Naive thymus-derived CD4-positive, alpha-beta T cell (primary cell): ENCODE measurements around the gene CLRN3. TPM values are rescaled to one million over a fixed set of nuclear protein-coding genes. Genes with fewer than 3 reads are reported as not detected.

Experiments used
- ATAC-seq: fragments of 150-1000 bp; cut with Tn5 transposase; 2 replicates; pipeline ENCODE4 v1.10.0; 2021; ENCODE audit warnings: mild to moderate bottlenecking, moderate library complexity
- CTCF ChIA-PET: fragments of 350-600 bp; sonication (Branson Sonifier 250); formaldehyde crosslinking; loops from one replicate; lab custom pipeline; 2021; ENCODE audit warnings: antibody characterized with exemption; lab: Charles Lee
- POLR2A ChIA-PET: fragments of 350-600 bp; sonication (Branson Sonifier 250); formaldehyde crosslinking; loops from one replicate; lab custom pipeline; 2021; ENCODE audit warnings: antibody characterized with exemption, inconsistent platforms; lab: Charles Lee
- DNase-seq, 9 donors: peaks; one replicate each; pipeline versions ENCODE4 v3.0.0 to v3.0.0-alpha.2; 2020 to 2022; ENCODE audit warnings: mixed read lengths in 1 of 9
- H3K27ac ChIP-seq: one replicate; pipeline ENCODE4 v1.7.0; 2013; ENCODE audit warnings: mild to moderate bottlenecking, low read depth, low read length, moderate library complexity
- H3K27me3 ChIP-seq, 2 donors: one replicate each; pipeline ENCODE4 v1.7.0; 2013; ENCODE audit warnings: low read length in 2 of 2, mild to moderate bottlenecking in 2 of 2, moderate library complexity in 2 of 2; ENCODE audit not compliant: control insufficient read depth in 2 of 2, insufficient read depth in 2 of 2
- H3K36me3 ChIP-seq, 3 experiments: 1 replicate in 2 of 3; 2 replicates in 1 of 3; pipeline ENCODE4 v1.7.0; 2013; ENCODE audit warnings: low read length in 3 of 3, mild to moderate bottlenecking in 3 of 3, moderate library complexity in 1 of 3; ENCODE audit not compliant: insufficient read depth in 3 of 3, control insufficient read depth in 2 of 3
- H3K4me1 ChIP-seq, 2 donors: one replicate each; pipeline ENCODE4 v1.7.0; 2013; ENCODE audit warnings: low read length in 2 of 2, mild to moderate bottlenecking in 2 of 2, moderate library complexity in 1 of 2; ENCODE audit not compliant: control insufficient read depth in 2 of 2, insufficient read depth in 2 of 2
- H3K4me3 ChIP-seq: 2 replicates; pipeline ENCODE4 v1.7.0; 2013; ENCODE audit warnings: mild to moderate bottlenecking, low read length
- H3K9me3 ChIP-seq, 3 experiments: 1 replicate in 2 of 3; 2 replicates in 1 of 3; pipeline ENCODE4 v1.7.0; 2013; ENCODE audit warnings: low read length in 3 of 3; ENCODE audit not compliant: control insufficient read depth in 2 of 3
- H3K27ac Mint-ChIP-seq, 9 donors: one replicate each; pipeline ENCODE4 v1.8.0; 2020 to 2022; ENCODE audit warnings: mixed read lengths in 9 of 9, mild to moderate bottlenecking in 8 of 9, moderate library complexity in 5 of 9, inconsistent platforms in 2 of 9
- H3K27me3 Mint-ChIP-seq, 5 donors: one replicate each; pipeline ENCODE4 v1.8.0; 2021 to 2022; ENCODE audit warnings: mixed read lengths in 5 of 5, mild to moderate bottlenecking in 1 of 5
- H3K36me3 Mint-ChIP-seq, 5 donors: one replicate each; pipeline ENCODE4 v1.8.0; 2020 to 2022; ENCODE audit warnings: mixed read lengths in 5 of 5, mild to moderate bottlenecking in 3 of 5, inconsistent platforms in 1 of 5
- H3K4me1 Mint-ChIP-seq, 7 donors: one replicate each; pipeline ENCODE4 v1.8.0; 2020 to 2022; ENCODE audit warnings: mixed read lengths in 7 of 7, mild to moderate bottlenecking in 3 of 7, inconsistent platforms in 1 of 7
- H3K4me3 Mint-ChIP-seq, 10 donors: one replicate each; pipeline ENCODE4 v1.8.0; 2020 to 2022; ENCODE audit warnings: mild to moderate bottlenecking in 10 of 10, mixed read lengths in 10 of 10, moderate library complexity in 6 of 10, inconsistent platforms in 2 of 10
- H3K9me3 Mint-ChIP-seq, 11 donors: one replicate each; pipeline ENCODE4 v1.8.0; 2020 to 2022; ENCODE audit warnings: mixed read lengths in 11 of 11, mild to moderate bottlenecking in 4 of 11, inconsistent platforms in 1 of 11, moderate library complexity in 1 of 11
- intact Hi-C, 2 donors: fragments of 100-400 bp; cut with micrococcal nuclease; formaldehyde crosslinking; loops; one replicate each; pipeline ENCODE4 v1.15.1; 2023
- polyA plus RNA-seq, 2 donors: library from polyadenylated mRNA; unstranded; fragments of 300-500 nt; fragmentation: Illumina TruSeq; gene quantifications; one replicate each; pipeline ENCODE4 v1.2.3, GENCODE V29; 2021
- total RNA-seq, 6 experiments: library from RNA in 5 of 6; stranded (reverse) in 5 of 6; gene quantifications; 1 replicate in 5 of 6; 2 replicates in 1 of 6; pipeline ENCODE4 v1.2.3 and lab custom pipeline; 2021 to 2026

CLRN3 gene
- total and polyA plus RNA-seq, 7 experiments from 2014 or later = not detected

DNA sequence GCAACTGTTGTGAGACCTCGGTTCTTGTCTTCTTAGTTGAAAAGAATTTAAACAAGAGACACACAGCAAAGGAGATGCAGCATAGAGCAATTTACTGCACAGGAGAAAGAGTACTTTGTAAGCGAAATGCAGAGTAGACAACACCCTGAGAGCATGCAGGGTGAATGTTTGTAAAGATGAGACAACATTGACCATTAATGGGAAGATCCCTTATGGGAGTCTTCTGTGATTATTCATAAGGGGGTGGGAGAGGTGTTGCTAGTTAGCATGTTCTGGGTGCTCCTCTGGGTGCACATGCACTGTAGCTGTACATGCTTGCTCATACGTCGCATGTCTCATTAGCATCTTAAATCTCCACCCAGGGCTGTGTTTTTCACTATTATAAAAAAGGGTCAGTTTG, 62.3 kb downstream of the CLRN3 start:
- POLR2A ChIA-PET = no interaction called here
- no peak overlapping the region for H3K27ac Mint-ChIP-seq
- Histone ChIP-seq H3K36me3 (no peaks in the 10 kb centered on the region), H3K27me3 (no peaks in the 10 kb centered on the region), H3K27ac (no peak overlapping the region), H3K9me3 (no peaks in the 10 kb centered on the region), H3K4me1 (no peaks in the 10 kb centered on the region), H3K4me3 (no peak overlapping the region)
- DNase-seq = no peak
- no peaks in the 10 kb centered on the region for H3K4me1 Mint-ChIP-seq
- intact Hi-C loops = no loop called here
- H3K27me3 Mint-ChIP-seq = peaks cover 0 to 19% (median 13%) of the 10 kb centered on the region in 5 donors
- no peak overlapping the region for H3K4me3 Mint-ChIP-seq
- no peaks in the 10 kb centered on the region for H3K36me3 Mint-ChIP-seq
- no peak for ATAC-seq
- CTCF ChIA-PET = no interaction called here
- H3K9me3 Mint-ChIP-seq = peaks cover 0 to 1% (median 0%) of the 10 kb centered on the region in 11 donors

Other genes with a start within 250 kb of the CLRN3 start
- gene FOXI2, start 155.8 kb downstream of the CLRN3 start, total RNA-seq = under 1 TPM in 1 of 5 experiments, not detected in 4; 0.24 TPM
- gene FOXI2, start 155.8 kb downstream of the CLRN3 start, polyA plus RNA-seq = not detected
- 100 to 1,000 TPM in 1 of 5 experiments, 10 to 100 TPM in 4; 25.4 to 237 (median 29.1) TPM for gene PTPRE, start 14.2 kb upstream of the CLRN3 start, total RNA-seq
- 1 to 10 TPM; 6.6 to 9.4 TPM for gene PTPRE, start 14.2 kb upstream of the CLRN3 start, polyA plus RNA-seq
- gene MKI67, start 233.5 kb upstream of the CLRN3 start, total RNA-seq = 100 to 1,000 TPM in 1 of 5 experiments, 1 to 10 TPM in 2, under 1 TPM in 2; 0.05 to 219 (median 1.6) TPM
- gene MKI67, start 233.5 kb upstream of the CLRN3 start, polyA plus RNA-seq = under 1 TPM; 0.12 to 0.20 TPM